SKM-1 treated with dmso at 0.1 percent for 144 hours (cell line): ENCODE measurements around the gene DGKB.
A peak's percentile ranks its signal among the peaks of the same experiment; 100 is the strongest.

ENCODE experiments used
- DNase-seq: peaks from one replicate; lab custom pipeline; 2025; ENCODE audit not compliant: unreplicated experiment; lab: John Stamatoyannopoulos, UW

DGKB gene

DNA sequence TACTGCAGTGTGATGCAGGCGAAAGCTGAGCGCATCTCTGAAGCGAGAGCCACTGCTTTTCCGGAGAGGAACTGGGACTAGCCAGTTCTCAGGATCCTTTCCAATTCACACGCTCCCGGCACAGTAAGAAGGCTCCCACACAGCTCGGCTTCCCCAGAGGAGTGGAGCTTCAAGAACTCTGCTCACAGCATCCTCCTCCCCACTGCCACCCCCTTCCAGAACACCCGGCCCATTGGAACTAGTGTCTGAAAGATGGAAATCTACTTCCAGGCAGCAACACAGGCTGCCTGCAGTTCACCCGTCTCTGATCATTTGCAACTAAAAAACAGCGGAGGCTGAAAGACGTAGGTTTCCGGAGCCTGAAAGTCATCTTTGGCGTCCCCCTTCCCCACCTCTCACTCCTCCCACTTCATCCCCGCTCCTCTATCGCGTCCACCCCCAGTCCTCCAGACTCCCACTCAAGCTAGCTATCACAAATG, at the start of gene DGKB:
TSS of gene DGKB (minus strand) at position 163 of the 479 bp plus-strand sequence.
- no peak for DNase-seq

DNA sequence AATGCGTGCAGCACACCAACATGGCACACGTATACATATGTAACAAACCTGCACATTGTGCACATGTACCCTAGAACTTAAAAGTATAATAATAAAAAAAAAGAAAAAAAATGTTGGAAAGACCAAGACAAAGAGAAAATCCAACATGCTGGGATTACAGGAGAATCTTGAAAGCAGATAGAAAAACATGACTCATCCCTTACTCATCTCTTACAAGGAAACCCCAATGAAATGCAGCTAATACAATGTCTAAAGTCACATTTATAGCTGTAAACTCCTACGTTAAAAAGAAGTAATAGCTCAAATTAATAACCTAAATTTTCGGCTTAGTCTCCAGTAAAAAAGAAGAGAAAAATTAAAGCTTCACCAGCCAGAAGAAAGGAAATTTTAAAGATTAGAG, 47.5 kb upstream of the DGKB start:
- DNase-seq: no peak

DNA sequence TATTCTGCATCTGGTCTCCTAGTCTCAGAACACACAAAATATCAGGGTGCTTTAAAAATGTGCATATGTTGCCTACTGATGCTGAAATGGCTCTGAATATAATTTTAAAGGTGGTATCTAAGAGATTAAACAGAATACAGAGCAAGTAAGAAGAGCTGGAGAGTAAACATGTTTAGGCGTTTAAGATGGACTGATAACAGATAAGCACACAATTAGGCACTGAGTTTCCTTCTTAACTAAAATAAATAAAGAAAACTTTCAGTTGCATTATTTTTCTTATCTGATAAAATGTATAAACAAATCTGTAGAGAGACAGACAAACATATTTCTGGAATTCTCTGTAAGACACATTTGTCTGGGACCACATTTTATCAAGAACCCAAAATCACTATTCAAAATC, 35.6 kb upstream of the DGKB start:
- DNase-seq: no peak

DNA sequence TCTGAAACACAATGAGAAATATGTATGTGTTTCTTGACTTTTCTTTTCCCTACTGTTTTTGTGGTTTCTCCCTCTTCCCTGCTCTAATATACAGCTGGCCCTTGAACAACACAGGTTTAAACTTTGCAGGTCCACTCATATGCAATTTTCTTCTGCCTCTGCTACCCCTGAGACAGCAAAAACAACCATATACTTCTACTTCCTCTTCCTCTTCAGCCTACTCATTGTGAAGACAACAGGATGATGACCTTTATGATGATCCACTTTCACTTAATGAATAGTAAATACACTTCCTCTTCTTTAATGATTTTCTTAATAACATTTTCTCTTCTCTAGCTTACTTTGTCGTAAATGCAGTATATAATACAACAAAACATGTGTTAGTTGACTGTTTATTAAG, 35.0 kb upstream of the DGKB start:
- peak; percentile 33 for DNase-seq

DNA sequence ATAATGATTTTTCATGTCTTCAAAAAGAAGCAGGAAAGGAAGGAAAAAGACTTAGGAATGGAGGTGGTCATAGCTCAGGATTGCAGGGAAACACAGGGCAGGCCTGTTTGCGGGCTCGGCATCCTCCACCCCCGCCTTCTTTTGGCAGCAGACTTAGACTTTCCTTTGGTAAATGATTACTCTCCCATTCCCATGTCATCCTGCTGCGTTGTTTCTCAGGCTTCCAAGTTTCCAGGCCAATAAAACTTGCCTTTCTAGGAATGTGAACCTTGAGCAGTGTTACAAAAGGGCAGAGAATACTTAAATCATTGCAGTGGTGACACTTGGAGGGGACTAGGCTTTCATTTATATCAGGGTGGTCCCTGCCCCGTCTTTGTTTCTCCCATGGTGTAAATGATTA, 34.0 kb upstream of the DGKB start:
- no peak for DNase-seq

DNA sequence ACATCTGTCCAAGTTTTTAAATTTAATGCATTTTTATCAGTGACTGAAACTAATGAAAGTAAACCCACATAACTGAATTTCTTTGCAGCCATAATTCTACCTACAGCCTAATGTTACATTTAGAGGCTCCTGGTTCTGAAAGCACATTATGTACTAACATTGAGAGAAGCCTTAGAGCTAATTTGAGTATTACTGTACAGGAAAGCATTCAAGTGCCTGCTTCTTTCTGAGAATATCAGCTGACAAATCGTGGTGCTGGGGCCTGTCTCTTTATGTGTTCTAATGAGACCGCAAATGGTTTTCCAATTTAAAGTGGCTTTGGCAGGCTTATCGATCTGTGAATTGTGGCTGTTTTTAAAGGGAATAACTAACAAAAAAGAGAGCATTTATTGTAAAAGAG, 32.3 kb upstream of the DGKB start:
- no peak for DNase-seq

DNA sequence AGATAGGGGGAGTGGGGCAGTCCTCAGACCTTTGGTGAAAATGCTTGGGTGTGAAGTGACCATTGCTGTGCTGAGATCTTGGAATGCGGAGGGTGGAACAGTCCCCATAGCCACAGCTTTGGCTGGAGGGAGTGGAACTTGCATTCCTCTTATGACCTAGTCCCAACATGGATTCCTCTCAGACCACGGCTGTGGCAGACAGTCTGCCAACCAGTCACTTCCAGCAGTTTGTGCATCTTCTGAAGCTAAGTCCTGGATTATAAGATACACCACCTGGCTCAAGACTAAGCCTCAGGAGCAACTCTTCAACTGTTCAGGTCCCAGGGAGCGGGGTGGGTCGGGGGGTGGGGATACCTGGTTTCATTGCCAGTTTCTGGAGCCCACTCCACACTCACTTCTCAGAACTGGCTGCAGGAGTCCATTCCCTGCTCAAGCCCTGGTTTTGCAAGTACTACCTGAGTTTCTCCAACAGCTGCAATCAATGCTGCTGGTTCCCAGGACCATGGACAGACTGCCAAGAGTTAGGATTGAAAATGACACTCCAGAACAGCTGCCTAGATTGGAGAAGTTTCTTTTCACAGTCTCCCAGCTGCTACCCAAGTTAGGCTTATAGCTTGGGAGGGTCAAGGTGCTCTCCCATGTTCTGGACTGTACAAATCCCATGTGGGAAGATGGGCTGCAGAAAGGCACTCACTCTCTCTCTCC, 29.1 kb upstream of the DGKB start:
- no peak for DNase-seq

DNA sequence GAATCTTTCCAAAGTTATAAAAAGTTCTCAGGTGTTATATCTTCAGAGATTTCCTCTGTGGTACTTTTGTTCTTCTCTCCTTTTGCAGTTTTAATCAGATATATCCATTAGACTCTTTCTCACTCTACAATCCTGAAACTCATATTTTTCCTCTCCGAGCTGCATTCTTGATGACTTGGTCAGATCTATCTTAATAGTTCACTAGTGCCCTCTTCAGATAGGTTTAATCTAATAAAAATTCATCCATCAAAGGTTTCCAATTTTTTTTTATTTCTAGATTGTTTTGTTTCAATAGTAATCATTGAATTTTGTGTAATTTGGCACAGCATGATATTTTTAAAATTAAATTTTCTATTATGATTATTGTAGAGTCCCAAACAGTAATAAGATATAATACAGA, 21.8 kb upstream of the DGKB start:
- DNase-seq: no peak

DNA sequence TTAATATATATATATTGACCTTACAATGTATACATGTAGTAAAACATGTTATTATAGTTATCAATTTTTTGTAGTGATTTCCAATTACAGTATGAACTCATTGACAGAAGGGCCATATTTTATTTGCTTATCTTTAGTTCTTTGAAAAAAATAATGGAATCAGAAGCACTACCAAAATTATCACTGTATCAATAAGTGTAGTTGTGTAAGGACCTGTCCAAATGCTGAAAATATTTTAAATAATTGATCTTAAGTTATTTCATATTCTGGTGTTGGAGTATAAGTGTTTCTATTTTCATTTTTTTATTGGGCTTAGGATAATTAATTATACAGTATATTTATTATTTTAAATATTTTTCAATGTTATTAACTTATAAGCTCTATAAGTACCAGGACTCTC, 8.5 kb upstream of the DGKB start:
- DNase-seq: no peak

DNA sequence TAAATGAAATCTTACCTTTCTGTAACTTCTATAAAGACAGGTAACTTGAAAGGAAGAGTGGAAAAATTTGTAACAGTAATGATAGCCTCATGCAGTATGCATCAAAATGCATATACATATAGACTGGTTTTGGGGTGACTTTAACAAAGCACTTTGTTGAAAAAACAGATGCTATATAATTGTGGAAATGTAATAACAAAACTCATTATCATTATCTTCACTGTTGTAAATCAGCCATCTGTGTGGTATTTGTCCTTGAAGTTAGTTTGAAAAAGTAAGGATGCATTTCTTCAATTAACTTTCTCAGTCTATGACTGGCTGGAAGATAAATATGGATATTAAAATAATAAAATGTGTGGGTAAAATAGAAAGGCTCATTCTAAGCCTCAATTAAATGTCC, 6.1 kb upstream of the DGKB start:
- no peak for DNase-seq

DNA sequence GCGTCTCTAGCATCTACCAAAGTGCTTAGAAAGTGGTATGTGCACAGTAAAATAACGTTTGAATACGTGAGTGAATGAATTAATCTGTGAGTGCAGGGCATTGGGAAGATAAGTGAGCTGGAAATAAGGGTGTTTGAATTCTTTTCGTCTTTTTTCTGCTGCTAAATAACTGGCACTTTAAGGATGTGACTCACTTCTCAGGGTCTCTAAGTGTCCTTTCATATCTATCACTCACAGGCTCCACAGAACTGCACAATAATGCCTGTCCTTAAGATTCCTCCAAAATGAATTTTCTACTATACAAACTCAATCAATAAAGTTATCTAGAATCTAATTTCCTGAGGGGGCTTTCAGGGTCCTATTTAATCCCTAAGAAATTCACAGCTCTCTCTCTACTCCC, 3.2 kb upstream of the DGKB start:
- DNase-seq: no peak

DNA sequence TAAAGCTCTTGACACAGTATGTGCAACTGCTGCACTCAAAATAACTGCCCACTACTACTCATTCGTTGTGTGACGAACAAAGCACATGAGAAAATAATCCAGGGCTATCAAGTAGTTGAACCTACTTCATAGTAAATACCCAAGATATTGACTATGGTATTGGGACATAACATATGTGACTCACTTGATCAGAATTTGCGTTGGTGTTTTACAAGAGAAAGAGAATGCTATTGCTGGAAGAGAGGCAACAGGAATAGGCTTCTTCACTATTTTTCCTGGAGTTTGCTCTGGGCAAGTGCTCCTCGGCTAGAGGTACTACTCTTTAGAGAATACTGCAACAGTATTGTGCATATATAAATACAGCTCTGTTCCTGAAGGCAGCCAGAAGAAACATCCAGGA, 2.5 kb downstream of the DGKB start:
- no peak for DNase-seq

DNA sequence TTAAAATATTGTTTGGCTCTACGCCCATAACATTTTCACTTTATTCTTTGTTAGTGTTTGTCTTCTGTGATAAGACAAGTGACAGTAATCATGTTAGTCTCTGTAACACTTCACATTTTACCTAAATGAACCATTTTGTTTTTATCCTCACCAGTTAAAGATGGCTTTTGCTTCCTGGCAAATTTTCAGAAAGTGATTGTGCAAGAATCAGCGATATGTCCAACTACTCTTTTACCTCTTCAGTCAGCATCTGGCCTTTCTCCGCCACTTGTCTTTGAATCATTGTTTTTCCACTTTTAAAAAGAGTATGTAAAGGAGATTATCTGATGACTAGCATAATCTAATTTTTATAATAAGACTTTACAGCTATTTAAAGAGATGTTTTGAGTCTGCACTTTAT, 3.5 kb downstream of the DGKB start:
- DNase-seq: no peak

DNA sequence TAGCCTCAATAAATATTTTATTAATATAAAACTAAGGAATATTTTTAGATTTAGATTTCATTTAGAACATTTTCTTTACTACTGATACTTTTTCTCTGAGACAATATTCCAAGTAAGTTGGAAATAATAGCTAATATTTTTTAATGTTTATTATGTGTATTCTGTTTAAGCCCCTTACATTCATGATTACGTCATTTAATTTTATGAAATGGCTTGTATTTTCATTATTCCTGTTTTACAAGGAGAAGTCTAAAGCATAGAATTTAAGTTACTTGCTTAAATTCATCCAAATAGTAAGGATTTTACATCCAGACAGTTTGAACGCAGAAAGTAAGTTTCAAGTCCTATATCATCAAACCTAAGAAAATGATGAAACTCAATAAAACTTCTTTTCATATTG, 6.1 kb downstream of the DGKB start:
- no peak for DNase-seq

DNA sequence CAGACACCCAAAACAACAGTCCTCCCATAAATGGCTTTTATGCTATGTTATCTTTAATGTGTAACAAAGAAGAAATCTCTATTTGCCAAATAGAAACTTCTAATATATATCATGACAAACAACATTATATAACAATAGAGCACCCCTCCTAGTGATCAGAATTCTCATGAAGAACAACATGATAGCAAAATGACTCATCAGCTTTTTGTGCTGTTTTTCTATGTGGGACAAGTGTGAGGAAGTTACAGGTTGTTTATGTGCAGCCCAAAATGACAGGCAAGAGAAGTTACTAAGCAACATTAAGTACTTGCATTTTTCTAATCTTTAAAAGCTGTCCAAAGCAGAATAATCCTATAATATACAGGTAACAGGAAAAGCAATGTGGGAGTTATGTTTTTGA, 7.7 kb downstream of the DGKB start:
- no peak for DNase-seq

DNA sequence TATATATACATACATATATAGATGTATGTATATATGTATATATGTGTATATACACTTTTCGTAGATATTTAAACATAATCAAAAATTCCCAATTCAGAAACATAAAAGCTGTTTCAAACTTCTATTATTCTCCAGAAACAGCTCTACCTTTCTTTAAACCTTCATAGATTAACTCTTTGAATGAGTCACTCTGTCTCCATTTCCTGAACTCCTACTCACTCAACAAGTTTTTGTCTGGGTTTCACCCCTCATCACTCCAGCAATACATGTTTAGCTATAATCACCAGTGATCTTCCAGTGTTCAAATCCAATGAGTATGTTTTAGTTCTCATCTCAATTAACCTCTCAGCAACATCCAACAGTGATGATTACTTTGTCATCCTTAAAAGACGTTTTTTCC, 9.6 kb downstream of the DGKB start:
- DNase-seq: no peak

DNA sequence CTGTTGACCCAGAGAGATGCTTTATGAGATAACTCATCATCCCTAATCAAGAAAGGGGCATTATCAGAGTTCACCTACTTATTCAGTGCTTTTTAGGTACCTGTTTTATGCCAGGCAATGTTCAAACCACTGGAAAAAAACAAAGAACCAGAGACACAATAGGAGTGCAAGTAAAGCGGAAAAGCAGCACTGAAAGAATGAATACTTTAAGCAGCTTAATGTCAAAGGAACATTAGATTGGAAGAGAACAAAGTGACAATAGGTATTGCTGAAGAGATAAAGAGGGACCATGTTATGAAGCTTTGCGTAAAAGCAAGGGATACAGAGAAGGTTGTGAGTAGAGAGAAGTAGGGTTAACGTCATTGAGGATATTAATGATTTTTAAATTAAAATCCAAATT, 11.3 kb downstream of the DGKB start:
- no peak for DNase-seq

DNA sequence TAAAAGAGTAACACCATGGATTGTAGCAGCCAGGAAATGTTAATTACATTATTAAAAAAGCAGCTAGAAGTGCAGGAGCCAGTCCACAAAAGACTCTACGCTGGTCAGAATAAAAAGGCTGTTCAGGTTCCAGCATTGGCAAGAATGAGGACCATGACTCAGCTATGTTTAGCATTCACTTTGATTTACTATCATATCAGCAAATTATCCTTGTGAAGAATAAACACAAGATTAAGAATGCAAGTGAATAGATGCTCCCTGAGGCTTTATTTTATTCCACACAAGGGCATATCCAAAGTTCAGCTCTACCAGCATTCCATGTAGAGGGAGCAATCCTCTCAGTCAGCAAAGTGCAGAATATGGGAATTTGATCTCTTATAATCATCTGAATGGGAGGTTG, 13.6 kb downstream of the DGKB start:
- DNase-seq: no peak

DNA sequence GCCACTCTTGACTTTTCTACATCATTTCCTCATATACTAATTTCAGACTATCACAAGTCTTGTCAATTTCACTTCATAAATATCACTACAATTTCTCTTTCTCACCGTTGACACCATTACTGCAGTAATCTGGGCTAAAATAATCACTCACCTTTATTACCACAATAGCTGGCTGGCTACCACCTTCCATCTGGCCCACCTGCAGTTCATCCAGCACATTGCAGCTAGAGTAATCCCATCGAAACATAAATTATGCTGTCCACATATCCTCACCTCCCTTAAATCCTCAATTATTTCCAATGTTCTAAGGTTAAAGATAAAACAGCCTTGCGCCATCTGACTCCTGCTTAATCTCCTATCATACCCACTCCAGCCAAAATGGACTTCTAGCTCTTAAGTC, 16.0 kb downstream of the DGKB start:
- no peak for DNase-seq

DNA sequence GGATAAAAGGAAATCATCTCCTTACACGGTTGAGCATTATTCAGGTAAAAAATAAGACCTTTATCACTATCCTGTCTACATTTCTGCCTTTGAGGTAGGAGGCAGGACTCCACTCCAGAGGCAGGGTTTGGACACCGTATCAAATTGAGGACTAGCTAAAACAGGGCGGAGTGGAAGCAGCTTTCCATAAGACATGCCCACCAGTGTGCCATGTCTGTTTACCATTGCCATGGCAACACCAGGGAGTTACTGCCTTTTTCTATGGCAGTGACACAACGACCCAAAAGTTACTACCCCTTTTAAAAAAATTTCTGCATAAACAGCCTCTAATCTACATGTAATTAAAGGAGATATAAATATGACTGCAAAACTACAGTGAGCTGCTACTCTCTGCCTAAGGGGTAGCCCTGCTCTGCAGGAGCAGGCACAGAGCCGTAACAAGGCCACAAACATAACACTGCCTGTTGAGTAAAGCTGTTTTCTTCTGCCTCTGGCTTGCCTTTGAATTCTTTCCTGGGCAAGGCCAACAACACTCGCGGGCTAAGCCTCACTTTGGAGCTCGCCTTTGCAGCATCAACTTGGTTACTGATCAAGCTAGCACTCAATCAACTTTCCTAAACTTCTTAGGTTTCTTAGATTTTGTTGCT, 26.5 kb downstream of the DGKB start:
- no peak for DNase-seq

DNA sequence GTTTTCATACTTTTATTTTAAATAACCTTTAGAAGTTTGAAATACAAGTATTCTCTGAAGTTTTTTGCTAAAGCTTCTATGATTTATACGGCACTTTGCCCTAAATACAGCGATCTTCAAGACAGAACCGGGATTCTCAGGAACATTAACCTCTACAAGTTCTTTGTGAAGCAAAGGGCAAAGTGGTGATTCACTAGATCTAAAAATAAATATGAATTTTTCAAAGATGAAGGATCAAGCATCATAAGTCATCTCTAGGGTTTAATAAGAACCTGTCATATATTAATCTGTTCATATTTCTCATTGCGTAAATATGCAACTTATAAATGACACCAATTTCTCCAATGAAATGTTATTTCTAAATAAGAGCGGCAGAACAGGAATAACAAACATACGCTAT, 30.7 kb downstream of the DGKB start:
- DNase-seq: no peak

DNA sequence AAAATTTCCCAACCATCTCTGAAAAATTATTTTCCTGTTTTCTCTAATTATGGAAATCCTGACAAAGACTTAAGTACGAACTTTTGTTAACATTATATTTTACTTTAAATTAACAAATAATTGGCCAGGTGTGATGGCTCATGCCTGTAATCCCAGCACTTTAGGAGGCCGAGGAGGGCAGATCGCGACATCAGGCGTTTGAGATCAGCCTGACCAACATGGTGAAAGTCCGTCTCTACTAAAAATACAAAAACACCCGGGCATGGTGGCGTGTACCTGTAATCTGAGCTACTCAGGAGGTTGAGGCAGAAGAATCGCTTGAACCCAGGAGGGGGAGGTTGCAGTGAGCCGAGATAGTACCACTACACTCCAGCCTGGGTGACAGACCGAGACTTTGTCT, 32.2 kb downstream of the DGKB start:
- no peak for DNase-seq

DNA sequence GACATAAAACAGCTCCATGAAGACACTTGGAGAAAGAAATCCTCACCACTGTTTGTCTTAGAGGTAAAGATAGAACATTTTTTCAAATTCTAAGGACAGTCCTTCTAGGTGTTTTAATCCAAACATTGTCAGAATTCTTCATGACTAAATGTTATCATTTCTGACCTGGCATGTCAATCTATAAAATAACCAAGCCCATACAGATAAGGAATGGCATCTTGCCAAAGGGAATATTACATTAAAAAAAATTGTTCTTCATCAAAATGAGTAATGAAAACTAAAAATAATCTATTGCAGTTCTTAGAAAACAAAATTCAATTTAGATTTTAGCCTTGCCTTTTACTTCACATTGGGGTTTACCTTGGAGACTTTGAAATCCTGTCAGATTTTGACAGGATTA, 33.6 kb downstream of the DGKB start:
- no peak for DNase-seq
